HFFc6 (cell line): ENCODE results near the gene GIPC1. TPM values are rescaled to one million over a fixed set of nuclear protein-coding genes. Genes with fewer than 3 reads are reported as not detected.

Experiments used
- DNase-seq: peaks from one replicate; pipeline ENCODE4 v3.0.0-alpha.2; 2018
- H3K27ac Mint-ChIP-seq: 2 replicates; pipeline ENCODE4 v1.8.0; 2020; ENCODE audit warnings: mild to moderate bottlenecking, mixed read lengths
- H3K27me3 Mint-ChIP-seq: 2 replicates; pipeline ENCODE4 v1.8.0; 2021; ENCODE audit warnings: mild to moderate bottlenecking, moderate library complexity, mixed read lengths; ENCODE audit not compliant: insufficient read depth
- H3K36me3 Mint-ChIP-seq: 2 replicates; pipeline ENCODE4 v1.8.0; 2021; ENCODE audit warnings: low read depth, mixed read lengths
- H3K4me1 Mint-ChIP-seq: 2 replicates; pipeline ENCODE4 v1.8.0; 2020; ENCODE audit warnings: low read depth, mixed read lengths
- H3K4me3 Mint-ChIP-seq: 2 replicates; pipeline ENCODE4 v1.8.0; 2020; ENCODE audit warnings: mild to moderate bottlenecking, moderate library complexity, mixed read lengths
- H3K9me3 Mint-ChIP-seq: 2 replicates; pipeline ENCODE4 v1.8.0; 2020; ENCODE audit warnings: mild to moderate bottlenecking, mixed read lengths
- total RNA-seq, 6 experiments: library from RNA; stranded (reverse); fragmentation: NEBNext Ultra II Directional; extraction: Animal tissue kit (Norgen Biotek cat#: 25700); gene quantifications; 2 replicates in 1 of 6; 3 replicates in 5 of 6; pipeline ENCODE4 v1.2.3, GENCODE V29; 2021
- TF ChIP-seq, protein P1 (sequence below): fragments of 200-600 bp; sonication (generic); IDR thresholded peaks from 2 replicates; pipeline ENCODE4 v1.5.0; 2021; ENCODE audit warnings: antibody characterized with exemption, mild to moderate bottlenecking

GIPC1 gene
- total RNA-seq, 6 experiments from 2014 or later = 169 to 204 (median 181) TPM

DNA sequence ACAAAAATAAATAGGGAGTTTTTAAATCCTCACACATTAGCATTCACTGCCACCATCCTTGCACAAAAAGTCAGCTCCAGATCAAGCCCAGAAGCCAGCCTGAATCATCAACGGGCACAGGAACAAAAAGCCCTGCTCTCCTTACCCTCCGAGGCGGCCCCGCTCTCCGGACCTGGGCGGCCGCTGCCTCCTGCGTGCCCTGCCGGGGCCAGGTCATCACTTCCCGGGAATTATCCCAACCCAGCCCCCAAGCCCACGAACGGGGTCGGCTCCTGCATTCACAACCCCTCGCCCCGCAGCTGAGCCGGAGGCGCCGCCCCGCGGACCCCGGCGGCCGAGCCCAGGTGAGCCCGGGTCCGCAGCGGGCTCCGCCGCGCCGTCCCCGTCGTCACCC lies 21.5 kb upstream of the GIPC1 start:
- peaks cover 9% of the 10 kb centered on the region for H3K27me3 Mint-ChIP-seq
- H3K36me3 Mint-ChIP-seq = peaks cover 36% of the 10 kb centered on the region
- TF ChIP-seq, protein P1, sequence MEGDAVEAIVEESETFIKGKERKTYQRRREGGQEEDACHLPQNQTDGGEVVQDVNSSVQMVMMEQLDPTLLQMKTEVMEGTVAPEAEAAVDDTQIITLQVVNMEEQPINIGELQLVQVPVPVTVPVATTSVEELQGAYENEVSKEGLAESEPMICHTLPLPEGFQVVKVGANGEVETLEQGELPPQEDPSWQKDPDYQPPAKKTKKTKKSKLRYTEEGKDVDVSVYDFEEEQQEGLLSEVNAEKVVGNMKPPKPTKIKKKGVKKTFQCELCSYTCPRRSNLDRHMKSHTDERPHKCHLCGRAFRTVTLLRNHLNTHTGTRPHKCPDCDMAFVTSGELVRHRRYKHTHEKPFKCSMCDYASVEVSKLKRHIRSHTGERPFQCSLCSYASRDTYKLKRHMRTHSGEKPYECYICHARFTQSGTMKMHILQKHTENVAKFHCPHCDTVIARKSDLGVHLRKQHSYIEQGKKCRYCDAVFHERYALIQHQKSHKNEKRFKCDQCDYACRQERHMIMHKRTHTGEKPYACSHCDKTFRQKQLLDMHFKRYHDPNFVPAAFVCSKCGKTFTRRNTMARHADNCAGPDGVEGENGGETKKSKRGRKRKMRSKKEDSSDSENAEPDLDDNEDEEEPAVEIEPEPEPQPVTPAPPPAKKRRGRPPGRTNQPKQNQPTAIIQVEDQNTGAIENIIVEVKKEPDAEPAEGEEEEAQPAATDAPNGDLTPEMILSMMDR = no peak
- H3K27ac Mint-ChIP-seq = peak overlapping the region; percentile 84
- H3K4me3 Mint-ChIP-seq = peak overlapping the region; percentile 98
- peaks cover 7% of the 10 kb centered on the region; the same call in 1 of the 2 replicates for H3K9me3 Mint-ChIP-seq
- H3K4me1 Mint-ChIP-seq = peaks cover 41% of the 10 kb centered on the region
- DNase-seq = no peak

GRCh38 chr19:14516746-14517438 lies 21.0 kb upstream of the GIPC1 start:
- H3K27ac Mint-ChIP-seq = peak overlapping the region; percentile 84
- TF ChIP-seq, protein P1 = no peak
- H3K36me3 Mint-ChIP-seq = peaks cover 36% of the 10 kb centered on the region
- peaks cover 9% of the 10 kb centered on the region for H3K27me3 Mint-ChIP-seq
- peaks cover 38% of the 10 kb centered on the region for H3K4me1 Mint-ChIP-seq
- H3K9me3 Mint-ChIP-seq = peaks cover 7% of the 10 kb centered on the region; the same call in 1 of the 2 replicates
- H3K4me3 Mint-ChIP-seq = peak overlapping the region; percentile 98
- no peak for DNase-seq

DNA sequence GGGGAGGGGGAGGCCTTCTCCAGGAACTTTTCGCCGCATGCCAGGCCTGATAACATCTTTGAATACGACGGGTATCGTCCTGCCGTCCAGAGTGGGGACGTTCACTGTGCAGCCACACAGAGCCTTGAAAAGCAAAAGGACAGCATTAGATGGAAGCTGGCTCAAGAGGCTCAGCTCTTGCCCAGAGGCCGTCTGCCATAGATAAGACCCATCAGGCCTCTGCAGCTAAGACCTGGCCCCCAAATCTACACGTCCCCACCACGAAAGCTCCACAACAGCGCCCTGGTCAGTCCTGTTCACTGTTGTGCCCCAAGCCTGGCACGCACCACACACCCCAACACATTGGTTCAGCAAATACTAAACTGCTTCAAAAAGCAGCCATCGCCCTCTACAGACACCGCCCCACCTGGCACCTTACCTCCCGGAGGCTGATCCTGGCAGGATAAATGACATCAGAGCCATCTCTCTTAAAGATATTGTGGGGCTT lies 20.2 kb upstream of the GIPC1 start:
- peaks cover 7% of the 10 kb centered on the region; the same call in 1 of the 2 replicates for H3K9me3 Mint-ChIP-seq
- DNase-seq = no peak
- H3K36me3 Mint-ChIP-seq = peaks cover 38% of the 10 kb centered on the region
- peak overlapping the region; percentile 84 for H3K27ac Mint-ChIP-seq
- peaks cover 43% of the 10 kb centered on the region for H3K4me1 Mint-ChIP-seq
- TF ChIP-seq, protein P1 = 0 out of 2 replicates have a peak, but pooled peaks have one; percentile 25
- peak overlapping the region; percentile 98 for H3K4me3 Mint-ChIP-seq
- H3K27me3 Mint-ChIP-seq = peaks cover 11% of the 10 kb centered on the region

DNA sequence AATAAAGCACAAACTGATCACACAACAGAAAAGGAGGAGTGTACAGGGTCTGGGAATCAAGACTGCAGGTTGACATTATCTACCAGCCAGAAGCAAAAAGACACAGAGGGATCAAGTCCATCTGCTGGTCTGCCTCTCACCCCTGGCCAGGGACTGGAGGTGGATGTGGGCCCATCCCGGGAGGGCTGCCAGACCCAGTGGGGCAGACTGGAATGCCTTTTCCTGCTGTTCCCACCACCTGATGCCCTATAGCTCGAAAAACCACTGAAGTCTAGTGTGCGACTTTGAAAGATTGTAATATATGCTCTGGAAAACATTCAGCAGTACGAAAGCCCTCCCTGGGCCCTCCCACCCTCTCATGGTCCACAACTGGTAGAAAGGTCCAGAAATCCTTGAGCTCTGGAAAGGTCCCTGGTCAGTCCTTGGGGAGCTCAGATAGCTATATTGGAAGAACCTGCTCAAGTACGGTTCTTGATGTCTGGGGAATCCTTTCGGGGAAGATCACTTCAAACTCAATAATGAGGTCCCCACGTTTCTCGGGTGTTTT lies 19.6 kb upstream of the GIPC1 start:
- TF ChIP-seq, protein P1 = no peak
- peaks cover 48% of the 10 kb centered on the region for H3K4me1 Mint-ChIP-seq
- H3K36me3 Mint-ChIP-seq = peaks cover 40% of the 10 kb centered on the region
- H3K9me3 Mint-ChIP-seq = peaks cover 7% of the 10 kb centered on the region; the same call in 1 of the 2 replicates
- peak overlapping the region; percentile 84; the same call in 1 of the 2 replicates for H3K27ac Mint-ChIP-seq
- peak overlapping the region; percentile 98 for H3K4me3 Mint-ChIP-seq
- DNase-seq = no peak
- H3K27me3 Mint-ChIP-seq = peaks cover 15% of the 10 kb centered on the region

DNA sequence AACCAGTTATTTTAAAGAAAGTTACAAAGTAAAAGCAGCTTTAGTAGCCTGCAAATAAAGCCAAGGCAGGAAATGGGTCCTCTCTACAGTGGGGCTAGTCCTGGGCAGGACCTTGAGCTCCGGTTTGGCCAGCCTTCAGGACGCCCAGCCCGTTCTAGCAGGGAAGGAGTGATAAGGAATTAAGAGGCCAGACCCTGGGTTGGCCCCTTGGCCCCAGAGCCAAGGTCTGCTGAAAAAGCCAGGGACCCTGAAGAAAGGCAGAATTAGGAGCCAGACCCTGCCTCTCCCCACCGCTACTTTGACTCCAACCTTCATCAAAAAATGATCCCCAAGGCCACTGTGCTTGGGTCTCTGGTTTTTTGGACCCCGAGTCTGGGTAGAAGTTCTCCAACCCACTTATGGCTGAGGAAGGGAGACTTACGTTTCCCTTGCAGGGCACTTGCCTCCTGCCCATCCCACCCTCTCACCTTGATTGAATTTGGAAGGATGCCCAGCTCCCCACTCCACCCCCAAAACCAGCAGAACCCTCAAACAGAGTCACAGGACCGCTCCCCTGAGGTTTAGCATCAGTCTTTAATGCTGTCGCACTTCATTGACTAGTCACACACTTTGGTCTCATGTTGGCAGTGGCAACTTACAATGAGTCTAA lies 18.4 kb upstream of the GIPC1 start:
- Mint-ChIP-seq H3K4me3 (no peak overlapping the region), H3K27ac (peak overlapping the region; percentile 70), H3K27me3 (peaks cover 18% of the 10 kb centered on the region), H3K9me3 (peaks cover 7% of the 10 kb centered on the region; the same call in 1 of the 2 replicates), H3K4me1 (peaks cover 47% of the 10 kb centered on the region), H3K36me3 (peaks cover 40% of the 10 kb centered on the region)
- DNase-seq = no peak
- TF ChIP-seq, protein P1 = no peak
